Mucosa of gallbladder (tissue), 1 donor: Measurements from ENCODE around the gene MRPS18A. TPM values are rescaled to one million over a fixed set of nuclear protein-coding genes. Genes with fewer than 3 reads are reported as not detected.
"Not testable (repeated sequence)": the region's sequence is repeated elsewhere in the genome, so short reads cannot be mapped to it uniquely, and the experiment has no call there.

Experiments
- DNase-seq: peaks from one replicate; pipeline ENCODE4 v3.0.0-alpha.2; 2020; ENCODE audit warnings: low spot score
- total RNA-seq: library from RNA; stranded (reverse); gene quantifications from one replicate; pipeline ENCODE4 v1.2.1, GENCODE V29; 2021
- donor health status: DM: no; HTN: no; CAD: no.

MRPS18A gene
- total RNA-seq, 1 donor from 2014 or later, result 44.3 TPM

- DNase-seq, result peak; percentile 83
Observed at GRCh38 chr6:43635387-43636307, 51.9 kb downstream of the MRPS18A start, which contains the start of gene MAD2L1BP. TSS of gene MAD2L1BP (plus strand) at chr6:43635840. CDS start at chr6:43635876, 36 bp downstream.

- no peak for DNase-seq
Observed at GRCh38 chr6:43634702-43635303, 52.8 kb downstream of the MRPS18A start.

GRCh38 chr6:43633002-43633401 is 54.6 kb downstream of the MRPS18A start:
- DNase-seq, result not testable (repeated sequence)

GRCh38 chr6:43630980-43631619 is 56.5 kb downstream of the MRPS18A start:
- no peak for DNase-seq

- DNase-seq, result peak; percentile 94
Observed at GRCh38 chr6:43629505-43630300, 57.9 kb downstream of the MRPS18A start.

GRCh38 chr6:43629104-43629504 is 58.5 kb downstream of the MRPS18A start, which contains the start of gene GTPBP2:
TSS of gene GTPBP2 (minus strand) at chr6:43629264. CDS start at chr6:43629162, 102 bp downstream.
- DNase-seq, result peak; percentile 99

- peak; percentile 37 for DNase-seq
Observed at GRCh38 chr6:43628393-43629103, 59.0 kb downstream of the MRPS18A start.

GRCh38 chr6:43627008-43627825 is 60.4 kb downstream of the MRPS18A start:
- DNase-seq, result peak; percentile 88

- DNase-seq, result no peak
Observed at GRCh38 chr6:43625393-43625992, 62.1 kb downstream of the MRPS18A start.

- DNase-seq, result no peak
Observed at GRCh38 chr6:43624786-43625288, 62.8 kb downstream of the MRPS18A start.

GRCh38 chr6:43623880-43624785 is 63.5 kb downstream of the MRPS18A start:
- no peak for DNase-seq

GRCh38 chr6:43622541-43622940 is 65.0 kb downstream of the MRPS18A start:
- DNase-seq, result no peak

- DNase-seq, result no peak
Observed at GRCh38 chr6:43621836-43622180, 65.8 kb downstream of the MRPS18A start.

Other genes starting within 250 kb of the MRPS18A start
- 0.37 TPM for gene DLK2, start 232.2 kb downstream of the MRPS18A start, total RNA-seq
- 41.0 TPM for gene TJAP1, start 210.2 kb downstream of the MRPS18A start, total RNA-seq
- gene LRRC73, start 177.4 kb downstream of the MRPS18A start, total RNA-seq, result 7.0 TPM
- gene YIPF3, start 170.9 kb downstream of the MRPS18A start, total RNA-seq, result 155 TPM
- gene POLR1C, start 170.7 kb downstream of the MRPS18A start, total RNA-seq, result 33.8 TPM
- 31.6 TPM for gene XPO5, start 111.8 kb downstream of the MRPS18A start, total RNA-seq
- gene POLH, start 111.6 kb downstream of the MRPS18A start, total RNA-seq, result 12.9 TPM
- gene GTPBP2, start 58.5 kb downstream of the MRPS18A start, total RNA-seq, result 74.2 TPM
- gene MAD2L1BP, start 52.0 kb downstream of the MRPS18A start, total RNA-seq, result 21.1 TPM
- gene RSPH9, start 42.8 kb downstream of the MRPS18A start, total RNA-seq, result 0.58 TPM
- gene VEGFA, start 82.4 kb upstream of the MRPS18A start, total RNA-seq, result 420 TPM